Coronary artery (tissue), 2 donors: ENCODE results near the gene CAST.

Experiments
- DNase-seq: peaks from one replicate; pipeline ENCODE4 v3.0.0-alpha.2; 2017; ENCODE audit warnings: low spot score
- H3K27ac ChIP-seq, 2 donors: fragments of 200-600 bp; sonication (generic); one replicate each; pipeline ENCODE4 v1.5.1; 2016 to 2019
- H3K4me3 ChIP-seq: fragments of 200-600 bp; sonication (generic); 2 replicates; pipeline ENCODE4 v1.5.1; 2016; ENCODE audit warnings: mild to moderate bottlenecking, moderate library complexity
- TF ChIP-seq, protein P1 (sequence below): fragments of 200-600 bp; sonication (generic); IDR thresholded peaks from one replicate; pipeline ENCODE4 v1.5.1; 2019; ENCODE audit warnings: antibody characterized with exemption

CAST gene

DNA sequence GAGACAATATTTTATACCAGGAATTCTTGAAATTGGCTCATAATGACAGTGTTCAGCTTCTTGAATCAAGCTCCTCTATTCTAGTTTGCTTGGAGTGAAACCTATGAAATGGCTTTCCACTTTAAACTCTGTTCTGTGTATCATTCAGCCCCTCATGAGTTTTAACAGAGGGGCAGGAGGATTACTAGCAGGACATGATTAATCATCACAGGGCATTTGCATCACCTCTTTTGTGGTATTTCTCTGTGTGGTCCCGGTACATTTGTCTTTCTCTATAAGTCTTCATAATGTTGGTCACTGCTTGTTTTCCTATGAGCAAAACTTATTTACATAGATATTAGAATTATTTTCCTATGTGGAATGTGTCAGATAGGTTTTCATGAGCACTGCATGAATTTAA is 21.2 kb downstream of the CAST start:
- no peak for DNase-seq
- Histone ChIP-seq H3K27ac (no peak overlapping the region), H3K4me3 (no peak overlapping the region)
- TF ChIP-seq, protein P1, sequence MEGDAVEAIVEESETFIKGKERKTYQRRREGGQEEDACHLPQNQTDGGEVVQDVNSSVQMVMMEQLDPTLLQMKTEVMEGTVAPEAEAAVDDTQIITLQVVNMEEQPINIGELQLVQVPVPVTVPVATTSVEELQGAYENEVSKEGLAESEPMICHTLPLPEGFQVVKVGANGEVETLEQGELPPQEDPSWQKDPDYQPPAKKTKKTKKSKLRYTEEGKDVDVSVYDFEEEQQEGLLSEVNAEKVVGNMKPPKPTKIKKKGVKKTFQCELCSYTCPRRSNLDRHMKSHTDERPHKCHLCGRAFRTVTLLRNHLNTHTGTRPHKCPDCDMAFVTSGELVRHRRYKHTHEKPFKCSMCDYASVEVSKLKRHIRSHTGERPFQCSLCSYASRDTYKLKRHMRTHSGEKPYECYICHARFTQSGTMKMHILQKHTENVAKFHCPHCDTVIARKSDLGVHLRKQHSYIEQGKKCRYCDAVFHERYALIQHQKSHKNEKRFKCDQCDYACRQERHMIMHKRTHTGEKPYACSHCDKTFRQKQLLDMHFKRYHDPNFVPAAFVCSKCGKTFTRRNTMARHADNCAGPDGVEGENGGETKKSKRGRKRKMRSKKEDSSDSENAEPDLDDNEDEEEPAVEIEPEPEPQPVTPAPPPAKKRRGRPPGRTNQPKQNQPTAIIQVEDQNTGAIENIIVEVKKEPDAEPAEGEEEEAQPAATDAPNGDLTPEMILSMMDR = no peak

DNA sequence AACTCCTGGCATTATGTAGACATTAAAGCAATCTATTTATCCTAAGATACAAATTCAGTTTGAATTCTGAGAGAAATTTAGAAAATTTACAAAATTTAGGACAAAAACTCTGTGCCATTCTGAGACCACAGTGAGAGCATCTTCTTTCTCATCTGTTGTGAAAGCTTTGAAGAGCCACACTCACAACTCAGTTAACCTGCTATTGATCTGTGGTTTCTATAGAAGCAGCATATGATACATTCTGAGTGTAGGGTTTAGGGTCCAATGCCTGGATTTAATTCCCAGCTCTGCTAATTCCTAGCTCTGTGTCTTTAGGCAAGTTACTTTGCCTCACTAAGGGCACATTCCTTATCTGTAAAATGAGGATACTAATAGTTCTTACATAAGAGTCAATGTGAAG is 21.6 kb downstream of the CAST start:
- no peak overlapping the region for H3K27ac ChIP-seq
- TF ChIP-seq, protein P1 = no peak
- no peak for DNase-seq
- no peak overlapping the region for H3K4me3 ChIP-seq

DNA sequence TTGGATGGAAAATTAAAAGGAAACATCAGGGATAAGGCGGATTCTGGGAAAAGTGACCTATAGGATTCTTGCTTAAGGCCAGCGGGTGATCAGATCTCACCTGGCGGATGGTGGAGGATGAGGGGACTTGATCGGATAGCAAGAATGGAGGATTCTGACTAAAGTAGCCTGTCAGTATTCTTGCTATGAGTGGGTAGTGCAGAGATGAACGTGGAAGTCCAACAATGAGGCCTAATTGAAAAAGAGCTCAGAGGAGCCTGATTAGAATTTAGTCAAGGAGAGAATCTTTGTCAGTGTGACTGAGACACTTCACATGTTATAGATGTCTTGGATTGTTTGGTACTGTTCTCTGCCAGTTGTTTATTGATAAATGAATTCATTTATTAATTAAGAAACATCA is 24.9 kb downstream of the CAST start:
- H3K4me3 ChIP-seq = no peak overlapping the region
- no peak overlapping the region for H3K27ac ChIP-seq
- no peak for DNase-seq
- TF ChIP-seq, protein P1 = no peak

DNA sequence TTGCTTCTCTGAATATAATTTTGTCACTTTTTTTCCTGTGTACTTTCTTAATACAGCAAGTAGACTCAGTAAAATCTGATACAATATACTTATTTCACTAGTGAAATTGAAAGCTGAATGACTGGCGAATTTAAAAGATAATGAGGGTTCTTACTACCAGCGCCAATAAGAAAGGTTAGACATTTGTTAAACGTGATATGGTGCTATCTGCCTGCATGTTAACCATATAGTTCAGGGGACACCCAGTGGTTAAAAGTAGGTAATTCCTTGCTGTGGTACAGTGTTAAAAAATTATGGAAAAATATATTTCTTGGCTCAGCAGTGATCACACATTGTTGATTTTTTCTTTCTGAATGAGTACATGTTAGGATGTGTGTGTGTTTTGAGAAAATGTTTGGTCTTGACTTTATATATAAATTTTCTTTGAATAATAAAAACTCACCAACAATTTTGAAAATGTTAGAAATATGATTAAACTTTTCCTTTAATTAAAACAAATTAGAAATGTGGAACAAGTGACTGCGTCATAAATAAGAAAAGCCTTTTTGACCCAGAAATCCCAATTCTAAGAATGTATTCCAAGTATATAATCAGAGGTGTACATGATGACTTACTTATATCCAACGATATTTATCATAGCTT is 25.8 kb downstream of the CAST start:
- Histone ChIP-seq H3K27ac (no peak overlapping the region), H3K4me3 (no peak overlapping the region)
- TF ChIP-seq, protein P1 = no peak
- DNase-seq = no peak

DNA sequence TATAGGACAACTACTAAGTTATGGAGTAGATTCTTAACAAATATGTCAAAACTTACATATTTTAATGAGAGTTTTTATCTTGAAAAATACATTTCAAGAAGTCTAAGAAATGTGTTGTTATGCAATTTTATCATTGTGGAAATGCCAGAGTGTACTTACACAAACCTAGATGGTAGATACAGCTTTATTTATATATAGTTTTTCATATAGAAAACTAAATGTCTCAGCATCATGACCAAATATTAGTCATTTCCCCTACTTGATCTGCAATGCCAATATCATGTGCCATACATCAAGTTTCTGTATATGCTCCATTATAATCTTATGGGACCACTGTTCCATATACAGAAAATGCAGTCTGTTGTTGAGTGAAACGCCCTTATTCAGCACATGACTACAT is 28.7 kb downstream of the CAST start:
- no peak overlapping the region for H3K27ac ChIP-seq
- no peak for DNase-seq

DNA sequence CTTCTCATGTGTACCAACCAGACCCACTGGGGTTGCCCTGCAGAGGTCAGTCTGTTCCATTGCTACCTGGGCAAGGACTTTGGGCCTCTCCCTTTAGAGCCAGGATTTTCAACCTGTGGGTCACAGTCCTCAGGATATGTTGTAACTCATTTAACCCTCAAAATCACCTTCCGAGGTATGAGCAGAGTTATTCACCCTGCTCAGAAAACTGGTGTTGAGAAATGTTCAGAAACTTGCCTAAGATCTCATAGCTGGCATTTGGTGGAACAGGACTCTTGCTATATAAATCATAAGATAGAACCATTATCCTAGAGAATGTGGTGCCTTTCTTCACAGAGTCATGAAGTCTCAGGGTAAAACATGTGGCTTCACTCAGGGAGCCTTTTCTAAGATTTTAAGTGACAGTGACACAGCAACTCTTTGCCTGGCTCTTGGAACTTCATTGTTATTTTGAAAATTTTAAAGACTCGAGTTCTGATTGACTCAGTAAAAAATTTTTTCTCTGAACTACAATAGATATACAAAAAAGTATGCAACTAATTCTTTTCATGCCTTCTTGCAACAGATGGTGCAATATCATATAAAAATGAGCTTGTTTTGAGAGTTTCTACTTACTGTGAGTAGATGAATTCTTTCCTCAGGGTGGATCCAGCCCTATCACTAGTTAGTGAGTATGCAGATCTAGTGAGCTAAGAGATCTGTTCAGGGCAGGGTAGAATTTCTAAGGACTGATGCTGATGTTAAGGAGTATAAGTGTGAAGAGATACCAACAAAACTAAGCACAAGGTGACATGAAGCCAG is 29.5 kb downstream of the CAST start:
- Histone ChIP-seq H3K4me3 (no peak overlapping the region), H3K27ac (no peak overlapping the region)
- TF ChIP-seq, protein P1 = no peak
- DNase-seq = no peak

More for the DNA sequence above, 28.7 kb downstream of the CAST start:
- TF ChIP-seq, protein P1 = no peak
- H3K4me3 ChIP-seq = no peak overlapping the region

DNA sequence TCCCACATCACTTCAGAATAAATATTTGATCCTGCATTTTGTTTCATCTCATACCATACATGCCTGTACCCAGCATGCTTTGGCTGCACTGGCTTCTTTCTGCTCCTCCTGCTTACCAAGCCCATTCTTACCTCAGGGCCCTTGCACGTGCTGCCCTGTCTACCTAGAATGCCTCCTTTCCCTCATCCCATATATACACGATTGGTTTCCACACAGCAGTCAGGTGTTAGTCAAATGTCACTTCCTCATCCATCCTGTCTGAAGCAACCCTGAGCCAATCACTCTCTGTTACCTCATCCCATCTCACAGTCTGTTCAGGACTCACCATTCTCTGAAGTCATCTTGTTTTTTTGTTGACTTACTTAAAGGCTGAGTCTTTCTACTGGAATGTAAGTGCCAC is 30.3 kb downstream of the CAST start:
- Histone ChIP-seq H3K27ac (no peak overlapping the region), H3K4me3 (no peak overlapping the region)
- DNase-seq = no peak
- TF ChIP-seq, protein P1 = no peak
